T-helper 9 cell (primary cell): ENCODE measurements around the gene NAPG.
"Not testable (repeated sequence)": the region's sequence is repeated elsewhere in the genome, so short reads cannot be mapped to it uniquely, and the experiment has no call there.

Experiments used
- DNase-seq: peaks from one replicate; pipeline ENCODE4 v3.0.0-alpha.2; 2020

The NAPG gene

GRCh38 chr18:10588975-10589374 is 63.1 kb downstream of the NAPG start:
- no peak for DNase-seq

- no peak for DNase-seq
Observed at GRCh38 chr18:10590412-10590811, 64.6 kb downstream of the NAPG start.

GRCh38 chr18:10591896-10592295 is 66.1 kb downstream of the NAPG start:
- no peak for DNase-seq

- not testable (repeated sequence) for DNase-seq
Observed at GRCh38 chr18:10593366-10594022, 67.7 kb downstream of the NAPG start.

GRCh38 chr18:10595917-10596316 is 70.1 kb downstream of the NAPG start:
- DNase-seq: not testable (repeated sequence)

- DNase-seq: not testable (repeated sequence)
Observed at GRCh38 chr18:10597695-10598094, 71.9 kb downstream of the NAPG start.

GRCh38 chr18:10600701-10601100 is 74.9 kb downstream of the NAPG start:
- DNase-seq: not testable (repeated sequence)
